ACC112 (cell line): ENCODE results near the gene CORO2B.

ENCODE experiments used
- H2AFZ ChIP-seq: fragments of 200-600 bp; sonication (generic); one replicate; pipeline ENCODE4 v1.6.0; 2017; ENCODE audit warnings: antibody characterized with exemption, low read length; ENCODE audit not compliant: unreplicated experiment
- H3K27ac ChIP-seq: fragments of 200-600 bp; sonication (generic); 2 replicates; pipeline ENCODE4 v1.5.1; 2014; ENCODE audit warnings: low read depth, mild to moderate bottlenecking, antibody characterized with exemption, low read length, moderate library complexity
- H3K27me3 ChIP-seq: fragments of 200-600 bp; sonication (generic); 2 replicates; pipeline ENCODE4 v1.6.1; 2014; ENCODE audit warnings: mild to moderate bottlenecking, antibody characterized with exemption, low read length, moderate library complexity, mixed read lengths; ENCODE audit not compliant: insufficient read depth
- H3K36me3 ChIP-seq: fragments of 200-600 bp; sonication (generic); 2 replicates; pipeline ENCODE4 v1.6.1; 2016; ENCODE audit warnings: mild to moderate bottlenecking, antibody characterized with exemption, low read length, moderate library complexity, mixed read lengths; ENCODE audit not compliant: insufficient read depth
- H3K4me1 ChIP-seq: fragments of 200-600 bp; sonication (generic); one replicate; pipeline ENCODE4 v1.6.1; 2016; ENCODE audit warnings: low read length, mixed read lengths; ENCODE audit not compliant: insufficient read depth, unreplicated experiment, control insufficient read depth
- H3K4me3 ChIP-seq: fragments of 200-600 bp; sonication (generic); 2 replicates; pipeline ENCODE4 v1.5.1; 2014; ENCODE audit warnings: mild to moderate bottlenecking, low read depth, low read length
- H3K79me2 ChIP-seq: fragments of 200-600 bp; sonication (generic); one replicate; pipeline ENCODE4 v1.6.0; 2016; ENCODE audit warnings: low read length; ENCODE audit not compliant: control insufficient read depth, unreplicated experiment, insufficient read depth

Gene CORO2B

GRCh38 chr15:68763063-68763462, 184.3 kb downstream of the CORO2B start:
- Histone ChIP-seq H3K36me3 (no peaks in the 10 kb centered on the region), H3K4me3 (no peak overlapping the region), H2AFZ (no peak overlapping the region), H3K27ac (no peak overlapping the region), H3K27me3 (no peaks in the 10 kb centered on the region; the same call in 1 of the 2 replicates), H3K79me2 (no peaks in the 10 kb centered on the region), H3K4me1 (peaks cover 3% of the 10 kb centered on the region)

DNA sequence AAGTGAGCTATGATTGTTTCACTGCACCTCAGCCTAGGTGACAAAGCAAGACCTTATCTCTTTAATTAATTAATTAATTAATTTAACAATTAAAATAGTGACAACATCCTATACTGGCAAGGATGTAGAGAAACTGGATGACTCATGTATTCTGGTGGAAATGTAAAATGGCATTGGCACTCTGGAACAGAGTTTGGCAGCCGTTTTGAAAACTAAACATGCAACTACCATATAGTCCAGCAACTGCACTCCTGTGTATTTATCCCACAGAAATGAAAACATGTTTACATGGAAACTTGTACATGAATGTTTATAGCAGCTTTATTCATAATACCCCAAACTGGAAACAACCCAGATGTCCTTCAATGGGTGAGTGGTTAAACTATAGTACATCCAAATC, 185.3 kb downstream of the CORO2B start:
- no peaks in the 10 kb centered on the region; the same call in 1 of the 2 replicates for H3K27me3 ChIP-seq
- no peaks in the 10 kb centered on the region for H3K79me2 ChIP-seq
- H2AFZ ChIP-seq, result no peak overlapping the region
- no peak overlapping the region for H3K4me3 ChIP-seq
- peaks cover 9% of the 10 kb centered on the region for H3K4me1 ChIP-seq
- H3K27ac ChIP-seq, result no peak overlapping the region
- H3K36me3 ChIP-seq, result no peaks in the 10 kb centered on the region

- Histone ChIP-seq H3K27ac (no peak overlapping the region), H3K4me3 (no peak overlapping the region), H3K36me3 (no peaks in the 10 kb centered on the region), H3K4me1 (peaks cover 9% of the 10 kb centered on the region), H3K27me3 (no peaks in the 10 kb centered on the region; the same call in 1 of the 2 replicates), H3K79me2 (no peaks in the 10 kb centered on the region), H2AFZ (no peak overlapping the region)
These were observed 187.0 kb downstream of the CORO2B start for GRCh38 chr15:68765602-68766368.

- Histone ChIP-seq H3K79me2 (no peaks in the 10 kb centered on the region), H3K27ac (no peak overlapping the region), H2AFZ (no peak overlapping the region), H3K4me3 (no peak overlapping the region), H3K4me1 (peaks cover 9% of the 10 kb centered on the region), H3K27me3 (no peaks in the 10 kb centered on the region), H3K36me3 (no peaks in the 10 kb centered on the region)
These were observed 189.0 kb downstream of the CORO2B start for GRCh38 chr15:68767833-68768232.

- no peaks in the 10 kb centered on the region for H3K27me3 ChIP-seq
- H3K4me3 ChIP-seq, result no peak overlapping the region
- H2AFZ ChIP-seq, result no peak overlapping the region
- no peak overlapping the region for H3K27ac ChIP-seq
- peaks cover 9% of the 10 kb centered on the region for H3K4me1 ChIP-seq
- H3K36me3 ChIP-seq, result no peaks in the 10 kb centered on the region
- H3K79me2 ChIP-seq, result no peaks in the 10 kb centered on the region
These were observed 189.5 kb downstream of the CORO2B start for GRCh38 chr15:68768321-68768720.

- H3K4me1 ChIP-seq, result peaks cover 9% of the 10 kb centered on the region
These were observed 190.9 kb downstream of the CORO2B start for GRCh38 chr15:68769702-68770101.

GRCh38 chr15:68770216-68770615, 191.4 kb downstream of the CORO2B start:
- peaks cover 9% of the 10 kb centered on the region for H3K4me1 ChIP-seq
- no peak overlapping the region for H3K4me3 ChIP-seq
- no peaks in the 10 kb centered on the region for H3K27me3 ChIP-seq
- no peaks in the 10 kb centered on the region for H3K79me2 ChIP-seq
- H2AFZ ChIP-seq, result no peak overlapping the region
- H3K27ac ChIP-seq, result no peak overlapping the region
- no peaks in the 10 kb centered on the region for H3K36me3 ChIP-seq

More at GRCh38 chr15:68769702-68770101, 190.9 kb downstream of the CORO2B start:
- H3K4me3 ChIP-seq, result no peak overlapping the region
- no peaks in the 10 kb centered on the region for H3K79me2 ChIP-seq
- H3K27me3 ChIP-seq, result no peaks in the 10 kb centered on the region
- no peak overlapping the region for H2AFZ ChIP-seq
- H3K36me3 ChIP-seq, result no peaks in the 10 kb centered on the region
- no peak overlapping the region for H3K27ac ChIP-seq

GRCh38 chr15:68773036-68773435, 194.2 kb downstream of the CORO2B start:
- no peak overlapping the region for H3K4me3 ChIP-seq
- H3K27ac ChIP-seq, result no peak overlapping the region
- H3K36me3 ChIP-seq, result peaks cover 3% of the 10 kb centered on the region; the same call in 1 of the 2 replicates
- H3K27me3 ChIP-seq, result no peaks in the 10 kb centered on the region
- H3K4me1 ChIP-seq, result peaks cover 7% of the 10 kb centered on the region
- no peaks in the 10 kb centered on the region for H3K79me2 ChIP-seq
- no peak overlapping the region for H2AFZ ChIP-seq

- Histone ChIP-seq H3K79me2 (no peaks in the 10 kb centered on the region), H3K27me3 (no peaks in the 10 kb centered on the region), H2AFZ (no peak overlapping the region), H3K4me1 (no peaks in the 10 kb centered on the region), H3K27ac (no peak overlapping the region), H3K4me3 (no peak overlapping the region), H3K36me3 (peaks cover 5% of the 10 kb centered on the region; the same call in 1 of the 2 replicates)
These were observed 195.3 kb downstream of the CORO2B start for GRCh38 chr15:68774120-68774519.

- H3K4me1 ChIP-seq, result no peaks in the 10 kb centered on the region
- no peaks in the 10 kb centered on the region for H3K27me3 ChIP-seq
- no peak overlapping the region for H3K4me3 ChIP-seq
- H3K79me2 ChIP-seq, result no peaks in the 10 kb centered on the region
- peaks cover 5% of the 10 kb centered on the region; the same call in 1 of the 2 replicates for H3K36me3 ChIP-seq
- no peak overlapping the region for H3K27ac ChIP-seq
- no peak overlapping the region for H2AFZ ChIP-seq
These were observed 195.9 kb downstream of the CORO2B start for GRCh38 chr15:68774521-68775235.

DNA sequence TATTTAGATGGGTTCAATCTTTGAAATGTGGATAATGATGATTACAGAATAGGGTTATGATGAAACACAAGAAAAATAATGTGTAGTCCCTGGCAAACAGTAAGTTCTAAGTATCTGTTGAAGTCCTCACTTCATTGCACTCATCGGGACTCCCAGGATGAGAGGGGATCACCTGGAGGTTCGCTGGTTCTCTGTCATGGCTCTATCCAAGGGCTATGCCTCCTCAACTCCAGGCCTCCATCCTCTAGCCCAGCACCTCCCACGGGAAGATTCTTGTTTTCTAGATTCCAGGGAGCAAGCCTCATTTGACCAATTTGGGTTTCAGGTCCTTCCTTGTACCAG, 196.4 kb downstream of the CORO2B start:
- Histone ChIP-seq H3K79me2 (no peaks in the 10 kb centered on the region), H3K4me1 (no peaks in the 10 kb centered on the region), H3K27me3 (no peaks in the 10 kb centered on the region), H3K36me3 (peaks cover 5% of the 10 kb centered on the region; the same call in 1 of the 2 replicates), H3K27ac (no peak overlapping the region), H2AFZ (no peak overlapping the region), H3K4me3 (no peak overlapping the region)
